HT1080 (cell line): ENCODE results near the gene CZIB. TPM values are rescaled to one million over a fixed set of nuclear protein-coding genes. Genes with fewer than 3 reads are reported as not detected.

Experiments
- total RNA-seq: library from RNA; depleted of rRNA; stranded (reverse); fragments of >200 nt; shearing (Covaris generic); gene quantifications from 2 replicates; pipeline ENCODE4 v1.2.3, GENCODE V29; 2014; rRNA removed

CZIB gene
- total RNA-seq, 1 experiment from 2014 or later = 60.4 TPM

Other genes starting within 250 kb of the CZIB start
- not detected in 2 replicates for gene PODN, start 158.4 kb downstream of the CZIB start, total RNA-seq
- not detected in 2 replicates for gene SLC1A7, start 78.0 kb downstream of the CZIB start, total RNA-seq
- gene CPT2, start 23.8 kb downstream of the CZIB start, total RNA-seq = 15.1 and 23.8 TPM in 2 replicates
- gene MAGOH, start 17.9 kb upstream of the CZIB start, total RNA-seq = 67.0 and 129 TPM in 2 replicates
- gene LRP8, start 107.4 kb upstream of the CZIB start, total RNA-seq = 44.4 and 65.3 TPM in 2 replicates
- not detected in 2 replicates for gene DMRTB1, start 238.8 kb upstream of the CZIB start, total RNA-seq